ENCODE results near the gene AP3B1.

Gene AP3B1

GRCh38 chr5:77952636-77953212 is 341.8 kb downstream of the AP3B1 start:
- Histone ChIP-seq H3K36me3 (ENCODE audit: insufficient read depth, low read length) (no peaks in the 10 kb centered on the region), H3K9ac (ENCODE audit: low read depth, low read length) (no peak overlapping the region), H3K9me3 (ENCODE audit: control insufficient read depth, insufficient read depth, low read length) (no peaks in the 10 kb centered on the region), H3K4me1 (ENCODE audit: insufficient read depth, low read length) (no peaks in the 10 kb centered on the region)
